ENCODE results near the gene CNTRL.

Gene CNTRL

GRCh38 chr9:121201738-121202533 is 127.2 kb downstream of the CNTRL start, which contains the start of gene RAB14:
TSS of gene RAB14 (minus strand) at chr9:121201869. CDS start at chr9:121193412, 8,457 bp downstream.
- DNase-seq (ENCODE audit: low spot score), result peak; percentile 100

- no peak for DNase-seq (ENCODE audit: low spot score)
Observed at GRCh38 chr9:121204121-121204520, 129.4 kb downstream of the CNTRL start.

GRCh38 chr9:121204611-121205010 is 129.9 kb downstream of the CNTRL start:
- no peak for DNase-seq (ENCODE audit: low spot score)

GRCh38 chr9:121206516-121207370 is 132.0 kb downstream of the CNTRL start:
- no peak for DNase-seq (ENCODE audit: low spot score)

- no peak for DNase-seq (ENCODE audit: low spot score)
Observed at GRCh38 chr9:121207371-121207940, 132.7 kb downstream of the CNTRL start.

- DNase-seq (ENCODE audit: low spot score), result no peak
Observed at GRCh38 chr9:121210536-121210935, 135.8 kb downstream of the CNTRL start.

- peak; percentile 83 for DNase-seq (ENCODE audit: low spot score)
Observed at GRCh38 chr9:121213136-121213806, 138.5 kb downstream of the CNTRL start.

- DNase-seq (ENCODE audit: low spot score), result no peak
Observed at GRCh38 chr9:121214005-121214404, 139.2 kb downstream of the CNTRL start.

GRCh38 chr9:121216271-121216805 is 141.6 kb downstream of the CNTRL start:
- DNase-seq (ENCODE audit: low spot score), result no peak

GRCh38 chr9:121217609-121218292 is 143.0 kb downstream of the CNTRL start:
- no peak for DNase-seq (ENCODE audit: low spot score)

- DNase-seq (ENCODE audit: low spot score), result no peak
Observed at GRCh38 chr9:121218357-121219027, 143.7 kb downstream of the CNTRL start.

- no peak for DNase-seq (ENCODE audit: low spot score)
Observed at GRCh38 chr9:121219530-121219929, 144.8 kb downstream of the CNTRL start.

GRCh38 chr9:121220996-121221663 is 146.4 kb downstream of the CNTRL start:
- DNase-seq (ENCODE audit: low spot score), result no peak

- no peak for DNase-seq (ENCODE audit: low spot score)
Observed at GRCh38 chr9:121221664-121222055, 146.9 kb downstream of the CNTRL start.

GRCh38 chr9:121222524-121223171 is 147.9 kb downstream of the CNTRL start:
- peak; percentile 27 for DNase-seq (ENCODE audit: low spot score)

- no peak for DNase-seq (ENCODE audit: low spot score)
Observed at GRCh38 chr9:121225240-121225639, 150.5 kb downstream of the CNTRL start.

GRCh38 chr9:121226175-121226574 is 151.4 kb downstream of the CNTRL start:
- peak; percentile 29 for DNase-seq (ENCODE audit: low spot score)
